K562 (cell line): ENCODE data around the gene ZNF441.

Source experiments
- CBFB ChIP-seq: sonication (generic); formaldehyde crosslinking; IDR thresholded peaks from 2 replicates; pipeline ENCODE4 v1.4.0; 2020; ENCODE audit warnings: mild to moderate bottlenecking, missing genetic modification reagents
- CTCF ChIP-seq, 3 experiments: IDR thresholded peaks in 2 of 3; conservative IDR thresholded peaks in 1 of 3; 2 replicates each; pipeline ENCODE4 v1.5.1; 2011 to 2012; ENCODE audit warnings: low read length in 3 of 3, mild to moderate bottlenecking in 3 of 3, control low read depth in 2 of 3, improper control_type of control experiment in 1 of 3, inconsistent platforms in 1 of 3, low read depth in 1 of 3, mixed read lengths in 1 of 3, moderate library complexity in 1 of 3; ENCODE audit not compliant: insufficient read depth in 2 of 3
- FOXP4 ChIP-seq: sonication (generic); formaldehyde crosslinking; IDR thresholded peaks from 2 replicates; pipeline ENCODE4 v1.8.0; 2022; ENCODE audit warnings: mild to moderate bottlenecking, missing genetic modification reagents, borderline replicate concordance
- GMEB1 ChIP-seq: fragments of 250-450 bp; sonication (Bioruptor Pico); IDR thresholded peaks from 2 replicates; pipeline ENCODE4 v1.4.0; 2020; ENCODE audit warnings: mild to moderate bottlenecking
- MAZ ChIP-seq, 2 experiments: fragments of 450-650 bp in 1 of 2; sonication (generic) in 1 of 2; formaldehyde crosslinking; IDR thresholded peaks in 1 of 2; conservative IDR thresholded peaks in 1 of 2; 2 replicates each; pipeline versions ENCODE4 v1.4.0 to v1.5.0; 2020; ENCODE audit warnings: mild to moderate bottlenecking in 1 of 2, missing genetic modification reagents in 1 of 2
- MEIS2 ChIP-seq: fragments of 450-650 bp; IDR thresholded peaks from 2 replicates; pipeline ENCODE4 v1.6.1; 2014; ENCODE audit warnings: mild to moderate bottlenecking; ENCODE audit not compliant: partially characterized antibody
- OTX1 ChIP-seq: fragments of 450-650 bp; formaldehyde crosslinking; IDR thresholded peaks from 2 replicates; pipeline ENCODE4 v1.4.0; 2022; ENCODE audit warnings: mild to moderate bottlenecking
- POLR2AphosphoS5 ChIP-seq: IDR thresholded peaks from 2 replicates; pipeline ENCODE4 v1.6.1; 2011; ENCODE audit warnings: mild to moderate bottlenecking, low read depth, low read length, moderate library complexity; ENCODE audit not compliant: control insufficient read depth, insufficient read depth
- SMARCA4 ChIP-seq: fragments of 450-650 bp; IDR thresholded peaks from 2 replicates; pipeline ENCODE4 v1.6.1; 2016
- SRSF7 ChIP-seq: fragments of 200-400 bp; formaldehyde crosslinking; optimal IDR thresholded peaks from 2 replicates; pipeline ENCODE3; 2017; ENCODE audit warnings: mild to moderate bottlenecking, low read depth, low read length
- ZBTB8A ChIP-seq: fragments of 450-650 bp; IDR thresholded peaks from 2 replicates; pipeline ENCODE4 v1.6.1; 2018; ENCODE audit warnings: mild to moderate bottlenecking, moderate library complexity; ENCODE audit not compliant: partially characterized antibody
- ZNF407 ChIP-seq: fragments of 450-650 bp; IDR thresholded peaks from 2 replicates; pipeline ENCODE4 v1.6.1; 2016; ENCODE audit warnings: low read depth
- ZNF77 ChIP-seq: fragments of 250-450 bp; sonication (Bioruptor Pico); IDR thresholded peaks from 2 replicates; pipeline ENCODE4 v1.5.0; 2020

- no peak for TF ChIP-seq ZBTB8A
- no peak for TF ChIP-seq GMEB1 (CRISPR knock-in tag)
- TF ChIP-seq SMARCA4, result no peak
- TF ChIP-seq SRSF7, result no peak
- TF ChIP-seq FOXP4 (CRISPR knock-in tag), result no peak
- no peak for TF ChIP-seq ZNF407
- no peak for TF ChIP-seq ZNF77 (CRISPR knock-in tag)
- peak in 2 of 3 experiments; percentile 12 to 29; a peak in 2 of 6 replicates for TF ChIP-seq CTCF (IDR thresholded peaks at IDR 0.05 in 2 of 3, conservative IDR thresholded peaks at IDR 0.05 in 1 of 3; ENCODE audit: insufficient read depth in 2 of 3, low read depth in 1 of 3, low read length in 3 of 3)
- peak; percentile 54 for TF ChIP-seq MEIS2
- TF ChIP-seq CBFB, result no peak
- TF ChIP-seq MAZ (CRISPR knock-in tag; conservative IDR thresholded peaks at IDR 0.05 in 1 of 2, IDR thresholded peaks at IDR 0.05 in 1 of 2), result no peak
- TF ChIP-seq POLR2AphosphoS5, result no peak
- TF ChIP-seq OTX1 (CRISPR knock-in tag), result no peak
These were observed 31.9 kb downstream of the ZNF441 start, which contains the start of gene ZNF491 for GRCh38 chr19:11798391-11799330.
